NCI-H1092 treated with DMSO at 0.1 percent for 48 hours (cell line): Measurements from ENCODE around the gene CYP2E1.
"Not testable (repeated sequence)": the region's sequence is repeated elsewhere in the genome, so short reads cannot be mapped to it uniquely, and the experiment has no call there.

Source experiments
- DNase-seq: peaks from one replicate; lab custom pipeline; 2025; lab: John Stamatoyannopoulos, UW

CYP2E1 gene

DNA sequence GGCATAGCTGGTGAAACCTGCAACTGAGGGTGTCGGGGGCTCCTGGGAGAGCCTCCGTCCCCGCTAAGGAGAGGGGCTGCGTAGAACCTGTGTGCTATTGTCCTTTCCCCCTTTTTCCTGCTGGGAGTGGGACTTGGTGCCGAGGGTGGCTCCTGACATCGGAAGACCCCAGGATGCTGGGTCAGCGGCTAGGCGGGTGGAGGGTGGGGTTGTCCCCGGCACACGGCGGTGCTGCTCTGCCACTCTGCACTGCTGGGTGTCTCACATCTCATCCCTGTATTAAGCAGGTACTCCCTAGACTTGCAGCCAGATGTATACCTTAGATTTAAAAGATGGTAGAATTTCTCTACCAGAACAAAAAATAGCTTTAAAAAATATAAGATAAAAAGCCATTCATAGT lies 44.9 kb downstream of the CYP2E1 start:
- DNase-seq, result not testable (repeated sequence)

DNA sequence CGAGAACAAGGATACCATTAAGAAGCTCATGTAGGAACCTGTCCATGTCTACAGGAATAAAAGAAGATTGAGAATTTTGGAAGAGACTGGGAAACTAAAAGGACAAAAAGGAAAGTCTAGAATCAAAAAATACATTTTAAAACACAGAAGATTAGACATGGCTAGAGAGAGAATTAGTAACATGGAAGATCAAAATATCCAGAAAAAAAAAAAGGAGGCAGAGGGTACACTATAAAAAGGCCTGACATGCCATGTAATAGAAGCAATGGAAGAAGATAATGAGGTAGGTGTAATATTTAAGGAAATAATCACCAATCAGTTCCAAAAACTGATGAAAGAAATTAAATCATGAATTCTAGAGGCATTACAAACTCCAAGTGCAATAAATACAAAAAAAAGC lies 46.3 kb downstream of the CYP2E1 start:
- not testable (repeated sequence) for DNase-seq

DNA sequence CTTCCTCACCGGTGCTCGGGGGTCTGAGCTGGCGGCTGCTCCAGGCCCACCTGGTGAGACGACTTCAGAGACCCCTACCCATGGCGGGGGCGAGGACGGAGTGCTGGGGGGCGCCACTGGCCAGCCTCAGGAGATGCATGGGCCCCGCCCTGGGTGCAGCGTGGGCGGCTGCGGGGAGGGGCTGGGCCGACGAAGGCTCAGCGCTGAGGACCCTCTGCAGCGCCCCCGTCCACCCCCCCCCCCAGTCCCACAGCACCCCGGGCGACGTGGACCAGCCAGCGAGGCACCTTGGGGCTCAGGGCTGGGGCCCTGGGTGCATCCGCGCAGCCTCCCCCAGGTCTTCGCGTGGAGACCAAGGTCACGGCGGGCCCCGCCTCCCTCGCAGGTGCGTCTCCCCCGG lies 49.9 kb downstream of the CYP2E1 start:
- not testable (repeated sequence) for DNase-seq
